ENCODE data around the gene CIBAR2.

CIBAR2 gene

GRCh38 chr16:85083051-85083639, 29.1 kb downstream of the CIBAR2 start:
- TF ChIP-seq ZFX (IDR thresholded peaks at IDR 0.05; ENCODE audit: borderline replicate concordance): no peak
- no peak overlapping the region for H3K27ac ChIP-seq

- TF ChIP-seq CTCF (IDR thresholded peaks at IDR 0.05): no peak
- no peak for TF ChIP-seq ZFX (IDR thresholded peaks at IDR 0.05; ENCODE audit: borderline replicate concordance)
- no peak overlapping the region for H3K27ac ChIP-seq
Observed at GRCh38 chr16:85082173-85083050, 29.9 kb downstream of the CIBAR2 start.

GRCh38 chr16:85081765-85082164, 30.5 kb downstream of the CIBAR2 start:
- no peak overlapping the region for H3K27ac ChIP-seq
- TF ChIP-seq CTCF (IDR thresholded peaks at IDR 0.05) (no peak), ZFX (IDR thresholded peaks at IDR 0.05; ENCODE audit: borderline replicate concordance) (no peak)

- TF ChIP-seq CTCF (IDR thresholded peaks at IDR 0.05) (no peak), ZFX (IDR thresholded peaks at IDR 0.05; ENCODE audit: borderline replicate concordance) (no peak)
- no peak overlapping the region for H3K27ac ChIP-seq
Observed at GRCh38 chr16:85081038-85081437, 31.2 kb downstream of the CIBAR2 start.

- TF ChIP-seq CTCF (IDR thresholded peaks at IDR 0.05): no peak
- TF ChIP-seq ZFX (IDR thresholded peaks at IDR 0.05; ENCODE audit: borderline replicate concordance): no peak
- H3K27ac ChIP-seq: no peak overlapping the region
Observed at GRCh38 chr16:85079785-85080570, 32.3 kb downstream of the CIBAR2 start.

GRCh38 chr16:85078952-85079351, 33.3 kb downstream of the CIBAR2 start:
- H3K27ac ChIP-seq: no peak overlapping the region
- TF ChIP-seq CTCF (IDR thresholded peaks at IDR 0.05): no peak
- no peak for TF ChIP-seq ZFX (IDR thresholded peaks at IDR 0.05; ENCODE audit: borderline replicate concordance)

GRCh38 chr16:85078226-85078625, 34.0 kb downstream of the CIBAR2 start:
- H3K27ac ChIP-seq: no peak overlapping the region
- no peak for TF ChIP-seq CTCF (IDR thresholded peaks at IDR 0.05)
- no peak for TF ChIP-seq ZFX (IDR thresholded peaks at IDR 0.05; ENCODE audit: borderline replicate concordance)

Data from 22Rv1 (cell line).